Activated B cell treated with CpG ODN at 0.5 μM for 24 hours (primary cell): ENCODE results near the gene NT5DC3. TPM values are rescaled to one million over a fixed set of nuclear protein-coding genes. Genes with fewer than 3 reads are reported as not detected.
A peak's percentile ranks its signal among the peaks of the same experiment; 100 is the strongest.
"Not testable (repeated sequence)": the region's sequence is repeated elsewhere in the genome, so short reads cannot be mapped to it uniquely, and the experiment has no call there.

Experiments used
- ATAC-seq: fragments of 200-7000 bp; cut with Tn5 transposase; one replicate; pipeline ENCODE4 v1.10.0; 2021; ENCODE audit warnings: low read depth, mild to moderate bottlenecking, moderate library complexity
- CTCF ChIA-PET: fragments of 350-600 bp; sonication (Branson Sonifier 250); formaldehyde crosslinking; loops from one replicate; lab custom pipeline; 2021; ENCODE audit warnings: antibody characterized with exemption; lab: Charles Lee
- POLR2A ChIA-PET: fragments of 350-600 bp; sonication (Branson Sonifier 250); formaldehyde crosslinking; loops from one replicate; lab custom pipeline; 2021; ENCODE audit warnings: antibody characterized with exemption; lab: Charles Lee
- DNase-seq: peaks from one replicate; pipeline ENCODE4 v3.0.0; 2022
- H3K27ac Mint-ChIP-seq: one replicate; pipeline ENCODE4 v1.8.0; 2020; ENCODE audit warnings: mixed read lengths
- H3K27me3 Mint-ChIP-seq: one replicate; pipeline ENCODE4 v1.8.0; 2021; ENCODE audit warnings: mixed read lengths
- H3K36me3 Mint-ChIP-seq: one replicate; pipeline ENCODE4 v1.8.0; 2021; ENCODE audit warnings: low read depth, mixed read lengths
- H3K4me1 Mint-ChIP-seq: one replicate; pipeline ENCODE4 v1.8.0; 2021; ENCODE audit warnings: mixed read lengths
- H3K4me3 Mint-ChIP-seq: one replicate; pipeline ENCODE4 v1.8.0; 2020; ENCODE audit warnings: mild to moderate bottlenecking, mixed read lengths
- H3K9me3 Mint-ChIP-seq: one replicate; pipeline ENCODE4 v1.8.0; 2020; ENCODE audit warnings: mixed read lengths
- intact Hi-C: fragments of 100-400 bp; cut with micrococcal nuclease; formaldehyde crosslinking; loops from one replicate; pipeline ENCODE4 v1.15.1; 2024
- total RNA-seq: library from RNA; stranded (reverse); gene quantifications from 2 replicates; pipeline ENCODE4 v1.2.3, GENCODE V29; 2022
- TF ChIP-seq, protein P1 (sequence below): fragments of 200-600 bp; IDR thresholded peaks from one replicate; pipeline ENCODE4 v1.8.0; 2022; ENCODE audit warnings: antibody characterized with exemption, mild to moderate bottlenecking

The NT5DC3 gene
- total RNA-seq, 1 donor from 2014 or later: 11.6 TPM

GRCh38 chr12:103839609-103840461 is 1.2 kb downstream of the NT5DC3 start:
- Mint-ChIP-seq H3K27ac (peak overlapping the region; percentile 84), H3K4me1 (peaks cover 42% of the 10 kb centered on the region), H3K4me3 (peak overlapping the region; percentile 89), H3K36me3 (peaks cover 5% of the 10 kb centered on the region), H3K9me3 (no peaks in the 10 kb centered on the region), H3K27me3 (no peaks in the 10 kb centered on the region)
- CTCF ChIA-PET: interaction anchor here (1.3 kb wide), 1 partner anchor 7 kb away, joined by 4 read pairs; no protein-coding TSS in a partner anchor
- intact Hi-C loops: loop anchor here (1.0 to 5.0 kb wide), 3 partner anchors 8 to 1778 kb away; partner anchors contain the start of gene WASHC3
- ATAC-seq (no peak), DNase-seq (no peak)
- TF ChIP-seq, protein P1, sequence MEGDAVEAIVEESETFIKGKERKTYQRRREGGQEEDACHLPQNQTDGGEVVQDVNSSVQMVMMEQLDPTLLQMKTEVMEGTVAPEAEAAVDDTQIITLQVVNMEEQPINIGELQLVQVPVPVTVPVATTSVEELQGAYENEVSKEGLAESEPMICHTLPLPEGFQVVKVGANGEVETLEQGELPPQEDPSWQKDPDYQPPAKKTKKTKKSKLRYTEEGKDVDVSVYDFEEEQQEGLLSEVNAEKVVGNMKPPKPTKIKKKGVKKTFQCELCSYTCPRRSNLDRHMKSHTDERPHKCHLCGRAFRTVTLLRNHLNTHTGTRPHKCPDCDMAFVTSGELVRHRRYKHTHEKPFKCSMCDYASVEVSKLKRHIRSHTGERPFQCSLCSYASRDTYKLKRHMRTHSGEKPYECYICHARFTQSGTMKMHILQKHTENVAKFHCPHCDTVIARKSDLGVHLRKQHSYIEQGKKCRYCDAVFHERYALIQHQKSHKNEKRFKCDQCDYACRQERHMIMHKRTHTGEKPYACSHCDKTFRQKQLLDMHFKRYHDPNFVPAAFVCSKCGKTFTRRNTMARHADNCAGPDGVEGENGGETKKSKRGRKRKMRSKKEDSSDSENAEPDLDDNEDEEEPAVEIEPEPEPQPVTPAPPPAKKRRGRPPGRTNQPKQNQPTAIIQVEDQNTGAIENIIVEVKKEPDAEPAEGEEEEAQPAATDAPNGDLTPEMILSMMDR: no peak
- POLR2A ChIA-PET: interaction anchor here (0.5 to 4.0 kb wide), 6 partner anchors 7 to 1268 kb away, joined by 3 to 36 read pairs (median 9); partner anchors contain the start of genes HSP90B1, TDG and WASHC4

- Mint-ChIP-seq H3K27ac (no peak overlapping the region), H3K9me3 (no peaks in the 10 kb centered on the region), H3K4me1 (peaks cover 46% of the 10 kb centered on the region), H3K27me3 (no peaks in the 10 kb centered on the region), H3K4me3 (no peak overlapping the region), H3K36me3 (peaks cover 5% of the 10 kb centered on the region)
- ATAC-seq (no peak), DNase-seq (no peak)
- CTCF ChIA-PET: no interaction called here
- POLR2A ChIA-PET: interaction anchor here (0.6 to 4.0 kb wide), 2 partner anchors 91 to 253 kb away, joined by 3 to 36 read pairs; partner anchors contain the start of gene HSP90B1
- TF ChIP-seq, protein P1: no peak
- intact Hi-C loops: no loop called here
Measured at GRCh38 chr12:103839103-103839502, 1.9 kb downstream of the NT5DC3 start.

DNA sequence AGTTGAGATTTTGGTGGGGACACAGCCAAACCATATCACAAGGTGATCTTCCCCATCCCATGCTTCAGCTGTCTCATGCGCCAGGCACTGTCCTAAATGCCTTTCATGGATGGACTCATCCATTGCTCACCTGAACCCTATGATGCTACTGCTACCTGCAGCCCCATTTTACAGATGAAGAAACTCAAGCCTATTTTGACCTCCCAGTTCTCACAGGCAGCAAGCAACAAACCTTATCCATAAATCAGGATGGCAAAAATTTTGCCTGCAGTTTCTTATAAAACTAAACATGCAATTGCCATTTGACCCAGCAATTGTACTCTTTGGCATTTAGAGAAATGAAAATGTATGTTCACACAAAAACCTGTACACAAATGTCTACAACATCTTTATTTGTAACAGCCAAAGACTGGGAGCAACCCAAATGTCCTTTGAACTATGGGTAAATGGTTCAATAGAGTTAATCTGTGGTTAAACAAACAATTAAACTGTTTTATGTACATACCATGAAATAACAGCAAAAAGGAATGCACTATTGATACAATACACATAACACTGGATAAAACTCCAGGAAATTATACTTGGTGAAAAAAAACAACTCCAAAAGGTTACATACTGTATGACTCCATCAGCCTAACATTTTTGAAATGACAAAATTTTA is 2.6 kb downstream of the NT5DC3 start:
- no peak overlapping the region for H3K27ac Mint-ChIP-seq
- DNase-seq (no peak), ATAC-seq (no peak)
- CTCF ChIA-PET: no interaction called here
- H3K4me3 Mint-ChIP-seq: no peak overlapping the region
- intact Hi-C loops: no loop called here
- H3K9me3 Mint-ChIP-seq: no peaks in the 10 kb centered on the region
- peaks cover 51% of the 10 kb centered on the region for H3K4me1 Mint-ChIP-seq
- no peaks in the 10 kb centered on the region for H3K27me3 Mint-ChIP-seq
- peaks cover 5% of the 10 kb centered on the region for H3K36me3 Mint-ChIP-seq
- TF ChIP-seq, protein P1: no peak
- POLR2A ChIA-PET: interaction anchor here (0.6 kb wide), 1 partner anchor 254 kb away, joined by 3 read pairs; no protein-coding TSS in a partner anchor

DNA sequence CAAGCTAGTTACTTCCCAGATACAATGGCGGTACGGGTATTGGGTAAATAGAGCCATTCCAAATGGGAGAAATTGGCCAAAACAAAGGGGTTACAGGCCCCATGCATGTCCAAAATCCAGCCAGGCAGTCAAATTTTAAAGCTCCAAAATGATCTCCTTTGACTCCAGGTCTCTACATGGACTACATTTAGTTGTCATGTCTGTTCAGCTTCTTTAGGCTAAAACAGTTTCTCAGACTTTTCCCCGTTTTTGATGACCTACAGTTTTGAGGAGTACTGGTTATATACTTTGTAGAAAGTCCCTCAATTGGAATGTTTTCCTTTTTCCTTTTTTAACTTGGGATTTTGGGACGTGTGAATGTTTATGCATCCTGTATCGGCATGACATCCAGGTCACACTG is 4.7 kb downstream of the NT5DC3 start:
- TF ChIP-seq, protein P1: no peak
- no peak overlapping the region for H3K4me3 Mint-ChIP-seq
- H3K9me3 Mint-ChIP-seq: no peaks in the 10 kb centered on the region
- DNase-seq: no peak
- no peak overlapping the region for H3K27ac Mint-ChIP-seq
- ChIA-PET POLR2A (interaction anchor here (1.3 kb wide), 1 partner anchor 130 kb away, joined by 3 read pairs; the partner anchor contains the start of gene TDG), CTCF (no interaction called here)
- peaks cover 5% of the 10 kb centered on the region for H3K36me3 Mint-ChIP-seq
- intact Hi-C loops: no loop called here
- H3K27me3 Mint-ChIP-seq: no peaks in the 10 kb centered on the region
- no peak for ATAC-seq
- H3K4me1 Mint-ChIP-seq: peaks cover 62% of the 10 kb centered on the region

GRCh38 chr12:103835747-103836335 is 5.2 kb downstream of the NT5DC3 start:
- H3K4me3 Mint-ChIP-seq, CTCF ChIA-PET, H3K27ac Mint-ChIP-seq, H3K9me3 Mint-ChIP-seq, intact Hi-C loops, H3K36me3 Mint-ChIP-seq, ATAC-seq, DNase-seq, H3K27me3 Mint-ChIP-seq: not testable (repeated sequence)
- H3K4me1 Mint-ChIP-seq: peaks cover 67% of the 10 kb centered on the region
- POLR2A ChIA-PET: interaction anchor here (1.3 kb wide), 1 partner anchor 130 kb away, joined by 3 read pairs; the partner anchor contains the start of gene TDG
